G401.6 (cell line): ENCODE data around the gene MBD3L2B.

Experiments
- FAIRE-seq: peaks from 2 replicates; lab custom pipeline; 2012; peaks lifted over from hg19 to GRCh38; lab: Jason Lieb, UNC

The MBD3L2B gene

DNA sequence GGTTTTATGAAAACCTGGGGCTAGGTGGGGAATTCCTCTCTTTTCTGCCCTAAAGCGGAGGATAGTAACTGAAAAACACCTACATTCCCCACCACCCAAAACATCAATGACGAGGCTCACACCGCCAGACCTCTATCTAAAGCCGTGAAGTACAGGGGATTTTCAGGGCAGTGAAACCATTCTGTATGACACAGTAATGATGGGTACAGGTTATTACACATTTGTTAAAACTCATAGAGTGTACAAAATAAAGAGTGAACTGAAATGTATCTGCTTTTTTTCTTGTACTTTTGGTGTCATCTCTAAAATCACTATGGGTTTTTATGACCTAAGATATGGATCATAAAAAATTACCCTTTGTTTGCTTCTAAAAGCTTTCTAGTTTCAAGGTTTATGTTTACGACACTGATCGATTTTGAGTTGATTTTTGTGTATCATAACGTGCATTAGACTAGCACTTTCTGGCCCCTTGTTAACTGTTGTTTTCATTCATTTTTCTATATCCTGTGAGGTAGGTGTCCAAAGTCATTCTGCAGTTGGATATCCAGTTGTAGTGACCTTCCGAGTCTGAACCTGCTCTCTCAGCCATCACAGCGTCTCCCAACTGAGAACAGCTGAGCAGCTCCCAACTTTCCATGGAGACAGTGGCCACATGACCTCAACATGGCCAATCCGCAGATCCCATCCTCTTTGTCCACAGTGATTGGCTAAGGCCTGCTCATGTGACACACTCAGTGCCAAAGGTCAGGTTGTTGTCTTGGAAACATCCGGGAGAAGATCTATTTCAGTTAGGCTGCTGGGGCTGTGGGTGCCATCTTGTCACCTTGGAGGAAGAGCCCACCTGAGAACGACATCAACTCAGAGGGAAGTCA, 10.3 kb downstream of the MBD3L2B start:
- FAIRE-seq = no peak

DNA sequence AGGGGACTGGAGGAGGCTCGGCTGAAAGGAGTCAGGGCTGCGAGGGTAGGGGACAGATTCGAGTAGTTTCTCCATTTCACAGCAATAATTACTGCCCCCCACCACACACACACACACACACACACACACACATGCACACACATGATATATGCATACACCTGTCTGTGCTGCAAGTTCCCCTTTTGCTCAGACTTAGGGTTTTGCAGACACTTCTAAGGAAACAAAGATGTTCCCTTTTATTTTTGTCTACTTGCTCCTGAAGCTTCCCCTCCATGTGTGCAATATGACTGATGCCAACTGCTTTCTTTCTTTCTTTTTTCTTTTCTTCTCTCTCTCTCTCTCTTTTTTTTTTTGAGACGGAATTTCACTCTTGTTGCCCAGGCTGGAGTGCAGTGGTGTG, 13.4 kb downstream of the MBD3L2B start:
- no peak for FAIRE-seq

DNA sequence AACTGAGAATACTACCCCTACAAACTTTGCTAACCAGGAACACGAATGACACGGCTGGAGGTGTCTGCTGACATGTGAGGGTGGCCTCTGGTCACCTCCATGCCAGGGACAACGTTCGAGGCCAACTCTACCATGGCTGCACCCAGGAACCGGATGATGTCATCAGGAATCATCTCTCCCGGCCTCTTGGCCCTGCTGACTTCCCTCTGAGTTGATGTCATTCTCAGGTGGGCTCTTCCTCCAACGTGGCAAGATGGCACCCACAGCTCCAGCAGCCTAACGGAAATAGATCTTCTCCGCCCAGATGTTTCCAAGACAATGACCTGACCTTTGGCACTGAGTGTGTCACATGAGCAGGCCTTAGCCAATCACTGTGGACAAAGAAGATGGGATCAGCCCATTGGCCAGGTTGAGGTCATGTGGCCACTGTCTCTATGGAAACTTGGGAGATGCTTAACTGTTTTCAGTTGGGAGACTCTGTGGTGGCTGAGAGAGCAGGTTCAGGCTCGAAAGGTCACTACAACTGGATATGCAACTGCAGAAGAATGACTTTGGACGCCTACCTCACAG, 15.0 kb downstream of the MBD3L2B start:
- FAIRE-seq = no peak

DNA sequence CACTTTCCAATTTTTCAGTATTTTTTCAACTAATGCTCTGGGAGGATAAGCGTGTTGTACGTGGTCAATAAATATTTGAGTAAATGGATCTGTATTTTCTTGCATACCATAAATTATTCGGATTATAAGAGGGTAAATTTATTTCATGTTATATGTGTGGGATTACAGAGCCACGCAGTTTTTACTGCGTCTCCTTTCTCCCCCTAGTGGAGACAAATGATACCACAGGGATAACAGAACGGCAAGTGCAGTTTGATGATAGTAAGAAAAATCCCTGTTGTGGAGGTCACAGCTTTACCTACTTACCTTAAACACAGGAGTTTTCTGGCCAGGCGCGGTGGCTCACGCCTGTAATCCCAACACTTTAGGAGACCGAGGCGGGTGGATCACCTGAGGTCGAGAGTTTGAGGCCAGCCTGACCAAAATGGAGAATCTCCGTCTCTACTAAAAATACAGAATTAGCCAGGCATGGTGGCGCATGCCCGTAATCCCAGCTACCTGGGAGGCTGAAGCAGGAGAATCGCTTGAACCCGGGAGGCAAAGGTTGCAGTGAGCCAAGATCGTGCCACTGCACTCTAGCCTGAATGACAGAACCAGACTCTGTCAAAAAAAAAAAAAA, 16.8 kb downstream of the MBD3L2B start:
- no peak for FAIRE-seq

DNA sequence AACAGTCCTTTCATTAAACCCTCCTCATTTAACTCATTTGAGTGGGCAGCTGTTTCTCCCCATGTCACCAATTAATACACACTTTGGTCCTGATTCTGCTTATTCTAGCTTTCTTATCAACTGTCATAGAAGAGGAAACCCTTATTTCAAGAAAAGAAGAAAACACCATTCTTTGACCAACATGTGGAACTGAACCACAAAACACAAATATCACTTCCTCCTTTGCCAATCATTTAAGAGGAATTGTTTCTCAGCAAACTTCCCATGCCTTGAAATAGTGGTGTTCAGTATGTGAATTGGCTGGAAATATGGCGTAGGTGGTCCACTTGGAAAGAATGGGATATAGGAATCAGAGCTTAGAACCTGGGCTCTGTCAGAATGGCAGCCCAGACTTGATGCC, 20.4 kb downstream of the MBD3L2B start:
- no peak for FAIRE-seq

DNA sequence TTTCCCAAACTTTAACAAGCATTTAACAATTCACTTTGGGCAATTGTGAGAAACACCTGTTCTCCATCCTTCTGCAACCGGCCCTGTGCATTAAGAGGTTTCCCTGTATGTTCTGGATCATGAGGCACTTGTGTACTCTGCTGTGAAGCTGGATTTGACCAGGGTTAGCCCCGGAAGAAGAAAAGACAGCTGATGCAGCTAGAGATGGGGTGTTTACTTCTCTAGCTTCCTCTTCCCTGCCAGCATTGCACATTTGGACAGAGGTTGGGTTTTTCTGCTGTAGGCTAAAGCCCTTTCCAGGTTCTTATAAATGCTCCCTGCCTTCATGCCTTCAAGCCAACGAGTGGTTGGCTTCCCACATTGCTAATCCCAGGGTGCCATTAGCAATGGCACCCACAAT, 20.9 kb downstream of the MBD3L2B start:
- FAIRE-seq = no peak

DNA sequence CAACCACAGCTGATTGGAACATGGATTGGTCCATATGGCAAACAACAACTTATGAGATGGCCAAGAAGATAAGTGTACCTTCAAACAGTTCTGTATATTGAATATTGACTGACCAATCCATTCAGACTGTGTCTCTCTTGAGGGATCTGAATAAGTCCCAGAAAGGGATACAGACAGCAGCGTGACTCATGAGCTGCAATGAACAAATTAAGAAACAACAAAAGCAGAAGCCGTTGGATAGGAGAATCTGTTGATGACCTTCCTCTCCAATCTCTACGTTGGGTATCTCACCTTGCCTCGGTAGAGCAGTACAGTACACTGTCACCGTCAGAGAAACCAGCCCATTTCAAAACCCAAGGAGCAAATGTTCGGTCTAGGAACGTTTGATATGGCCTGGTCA, 21.3 kb downstream of the MBD3L2B start:
- no peak for FAIRE-seq

DNA sequence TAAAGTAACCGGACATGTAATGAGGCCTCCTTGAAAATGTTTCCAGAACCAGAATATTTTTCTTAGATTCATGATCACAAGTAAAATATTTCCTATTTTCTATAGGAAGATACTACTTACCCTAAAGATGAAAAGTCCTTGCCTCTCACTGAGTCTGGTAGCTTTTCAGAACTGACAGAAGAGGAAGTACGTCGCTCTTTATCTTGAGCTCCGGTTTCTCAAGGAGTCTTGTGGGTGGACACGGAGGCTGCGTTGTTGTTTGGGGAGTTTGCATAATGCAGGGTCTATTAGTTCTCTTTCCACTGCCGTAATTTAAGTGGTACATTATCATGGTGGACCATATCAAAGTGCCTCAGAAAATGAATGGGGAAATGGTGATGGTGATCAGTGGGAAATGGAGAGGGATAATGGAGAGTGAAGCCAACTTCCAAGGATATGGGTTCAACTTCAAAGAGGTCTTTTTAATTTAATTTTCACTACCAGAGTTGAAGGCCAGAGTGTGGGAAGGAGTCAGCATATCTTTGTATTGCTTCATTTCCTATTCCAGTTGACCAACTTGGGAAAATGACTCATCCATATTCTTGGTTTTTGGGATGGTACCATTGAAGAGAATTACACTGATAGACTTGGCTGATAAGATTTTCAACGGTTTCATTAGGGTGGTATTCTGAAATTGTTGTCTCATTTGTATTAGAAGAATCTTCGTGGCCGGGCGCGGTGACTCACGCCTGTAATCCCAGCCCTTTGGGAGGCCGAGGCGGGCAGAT, 23.4 kb downstream of the MBD3L2B start:
- no peak for FAIRE-seq

DNA sequence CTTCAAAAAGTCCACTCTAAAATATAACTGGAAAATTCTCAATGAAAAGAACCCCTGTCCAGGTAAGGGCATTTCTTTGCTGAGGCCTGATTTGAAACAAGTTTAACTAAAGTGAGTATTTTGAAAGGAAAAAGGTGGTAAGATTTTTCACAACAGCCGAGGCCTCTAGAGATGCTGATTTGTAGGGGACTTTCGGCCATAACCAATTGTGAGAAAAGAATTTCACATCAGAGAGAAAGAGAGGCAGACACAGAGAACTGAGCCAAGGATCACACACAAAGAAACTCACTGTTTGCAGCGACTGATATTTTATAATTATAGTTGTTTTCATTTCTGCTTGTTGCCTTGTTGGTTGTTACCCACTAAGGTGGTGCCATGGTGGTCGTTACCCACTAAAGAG, 24.4 kb downstream of the MBD3L2B start:
- FAIRE-seq = no peak

DNA sequence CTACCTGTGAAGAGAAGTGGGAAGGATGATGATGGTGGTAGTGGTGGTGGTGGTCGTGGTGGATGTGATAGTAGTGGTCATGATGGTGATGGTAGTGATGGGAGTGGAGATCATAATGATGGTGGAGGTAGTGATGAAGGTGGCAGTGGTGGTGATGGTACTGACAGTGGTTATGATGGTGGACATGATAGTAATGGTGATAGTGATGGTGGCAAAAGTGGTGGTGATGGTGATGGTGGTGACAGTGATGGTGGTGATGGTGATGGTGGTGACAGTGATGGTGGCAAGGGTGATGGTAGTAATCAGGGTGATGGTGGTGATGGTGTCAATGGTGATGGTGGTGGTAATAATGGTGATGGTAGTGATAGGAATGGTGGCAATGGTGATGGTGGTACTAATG, 26.2 kb downstream of the MBD3L2B start:
- no peak for FAIRE-seq

DNA sequence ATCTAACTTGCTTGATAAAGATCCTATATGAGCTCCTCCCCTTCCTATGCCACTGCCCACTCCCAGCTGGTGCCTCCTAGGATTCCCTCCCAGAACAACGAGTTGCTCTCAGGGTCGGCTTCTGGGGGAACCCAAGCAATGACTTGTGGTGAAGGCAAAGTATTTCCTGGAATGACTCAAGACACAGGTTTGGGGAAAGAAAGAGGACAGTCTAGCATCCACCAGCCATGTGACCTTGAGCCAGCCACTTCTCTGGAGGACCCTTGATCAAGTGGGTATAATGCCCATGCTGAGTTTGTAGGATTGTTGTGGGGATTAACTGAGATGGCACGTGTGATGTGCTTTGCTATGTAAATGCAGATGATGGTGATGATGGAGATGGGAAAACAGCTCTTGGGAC, 33.0 kb downstream of the MBD3L2B start:
- no peak for FAIRE-seq

DNA sequence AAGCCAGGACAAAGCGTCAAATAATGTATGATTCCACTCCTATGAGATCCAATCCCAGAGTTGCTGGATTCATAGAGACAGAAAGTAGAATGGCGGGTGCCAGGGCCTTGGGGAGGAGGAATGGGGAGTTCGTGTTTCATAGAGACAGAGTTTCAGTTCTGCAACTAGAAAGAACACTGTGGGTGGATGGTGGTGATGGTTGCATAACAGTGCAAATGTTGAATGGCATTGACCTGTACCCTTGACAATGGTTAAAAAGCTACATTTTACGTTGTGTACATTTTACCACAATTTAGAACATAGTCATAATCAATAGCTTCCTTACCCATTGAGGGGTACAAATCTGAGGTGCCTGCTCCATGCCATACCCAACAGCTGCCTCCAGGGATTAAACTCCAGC, 33.4 kb downstream of the MBD3L2B start:
- FAIRE-seq = no peak

DNA sequence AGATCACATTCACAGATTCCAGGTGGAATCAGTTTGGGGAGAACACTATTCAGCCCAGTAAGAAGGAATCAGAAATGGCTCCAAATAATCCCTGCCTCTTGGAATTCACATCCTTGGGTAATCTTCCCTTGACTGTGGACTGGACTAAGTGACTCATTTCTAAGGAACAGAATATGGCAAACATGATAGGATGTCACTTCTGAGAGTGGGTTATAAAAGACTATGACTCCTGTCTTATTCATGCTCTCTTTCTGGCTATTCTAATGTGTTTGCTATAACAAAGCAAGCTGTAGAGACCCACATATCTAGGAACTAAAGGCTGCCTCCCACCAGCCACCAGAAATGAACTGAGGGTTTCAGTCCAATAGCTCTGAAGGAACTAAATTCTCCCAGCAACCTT, 37.8 kb downstream of the MBD3L2B start:
- FAIRE-seq = no peak

DNA sequence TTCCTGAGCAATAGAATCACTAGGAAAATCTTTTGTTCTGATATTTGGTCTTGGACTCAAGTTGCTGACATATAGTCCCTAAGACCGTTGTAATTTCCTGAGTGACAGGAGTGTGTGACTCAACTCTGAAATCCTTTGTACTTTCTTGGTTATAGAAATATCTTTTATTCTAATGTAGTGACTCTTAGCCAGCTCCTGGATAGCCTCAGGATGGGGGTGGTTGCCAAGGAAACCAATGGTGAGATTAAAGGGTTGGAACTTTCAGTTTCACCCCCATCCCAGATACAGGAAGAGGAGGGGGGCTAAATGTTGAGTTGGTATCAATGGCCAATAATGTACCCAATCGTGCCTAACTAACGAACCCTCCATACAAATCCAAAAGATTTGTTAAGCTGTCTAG, 41.8 kb downstream of the MBD3L2B start:
- no peak for FAIRE-seq

DNA sequence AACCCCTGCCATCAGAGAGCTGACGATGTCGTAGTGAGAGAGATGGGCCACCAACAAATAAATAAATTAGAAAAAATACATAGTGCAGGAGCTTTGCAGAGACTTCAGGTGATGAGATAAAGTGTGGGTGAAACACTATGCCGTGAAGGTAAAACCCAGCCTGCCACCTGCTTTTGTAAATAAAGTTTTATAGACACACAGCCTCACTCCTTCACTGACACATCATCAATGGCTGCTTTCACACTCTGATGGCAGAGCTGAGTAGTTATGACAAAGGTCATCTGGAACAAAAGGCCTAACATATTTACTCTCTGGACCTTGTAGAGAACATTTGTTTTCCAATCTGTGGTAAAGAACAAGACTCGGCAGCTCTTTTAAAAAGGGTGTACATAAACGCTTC, 45.0 kb downstream of the MBD3L2B start:
- FAIRE-seq = no peak

DNA sequence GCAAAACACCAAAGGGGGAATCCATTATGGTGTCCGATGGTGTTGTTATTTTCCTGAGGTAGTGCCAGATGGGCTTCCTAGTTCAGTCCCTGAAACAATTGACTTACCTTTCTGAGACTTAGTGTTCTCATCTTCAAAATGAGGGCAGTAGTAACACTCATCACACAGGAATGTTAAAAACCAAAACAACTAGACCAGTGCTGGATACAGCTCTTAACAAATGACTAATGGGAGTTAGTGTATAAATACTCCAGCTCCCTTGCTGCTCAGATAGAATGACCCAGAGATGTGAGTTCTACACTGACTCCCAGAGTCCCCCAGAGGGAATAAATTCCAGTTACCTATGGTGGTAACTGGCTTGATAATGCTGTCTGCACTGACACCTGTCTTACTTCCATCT, 49.9 kb downstream of the MBD3L2B start:
- no peak for FAIRE-seq

DNA sequence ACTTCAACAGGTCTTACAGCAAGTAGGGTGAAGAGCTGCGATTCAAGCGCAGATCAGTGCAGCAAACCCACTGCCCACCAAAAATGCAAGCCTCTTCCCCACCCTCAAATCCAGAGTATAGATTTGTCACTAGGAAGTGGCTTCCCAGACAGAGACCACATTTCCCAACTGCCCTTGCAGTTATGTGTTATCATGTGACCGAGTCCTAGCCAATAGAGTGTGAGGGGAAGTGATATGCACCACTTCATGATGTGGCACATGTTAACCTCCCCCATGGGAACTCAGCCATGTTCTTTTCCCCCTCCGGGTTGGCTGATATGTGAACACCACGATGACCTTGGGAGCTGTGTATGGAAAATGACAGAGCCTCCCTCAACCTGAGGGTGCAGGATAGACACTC, 50.8 kb downstream of the MBD3L2B start:
- no peak for FAIRE-seq

DNA sequence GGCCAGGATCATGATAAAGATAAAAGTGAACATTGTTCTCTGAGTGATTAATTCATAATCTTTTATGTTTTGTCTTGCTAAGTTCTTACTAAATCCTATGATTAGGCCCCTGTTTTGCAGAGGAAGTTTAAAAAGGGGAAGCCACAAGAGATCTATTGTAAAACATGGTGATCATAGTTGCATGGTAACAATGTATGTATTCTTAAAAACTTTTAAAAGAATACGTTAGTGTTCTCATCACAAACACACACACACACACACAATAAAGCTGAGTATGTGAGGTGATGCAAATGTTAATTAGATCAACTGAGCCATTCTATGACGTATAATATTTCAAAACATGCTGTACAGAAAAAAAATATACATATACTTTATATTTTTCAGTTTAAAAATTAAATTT, 51.2 kb downstream of the MBD3L2B start:
- no peak for FAIRE-seq

DNA sequence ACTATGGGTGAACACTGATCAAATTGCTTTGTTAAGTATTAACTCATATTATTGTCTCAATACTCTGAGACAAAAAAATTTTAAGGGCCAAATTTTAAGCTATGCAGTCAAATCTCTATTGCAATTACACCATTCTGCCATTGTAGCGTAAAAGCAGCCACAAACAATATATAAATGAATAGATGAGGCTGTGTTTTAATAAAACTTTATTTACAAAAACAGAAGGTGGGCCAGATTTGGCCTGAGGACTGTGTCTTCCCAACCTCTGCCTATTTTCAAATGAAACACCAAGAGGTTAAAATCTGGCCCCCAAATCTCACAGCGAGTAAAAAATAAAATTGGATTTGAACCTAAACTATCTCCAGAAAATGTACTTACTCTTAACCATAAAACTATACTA, 51.7 kb downstream of the MBD3L2B start:
- FAIRE-seq = no peak
